ENCODE measurements around the gene EPB42. TPM values are rescaled to one million over a fixed set of nuclear protein-coding genes. Genes with fewer than 3 reads are reported as not detected.

EPB42 gene
- total RNA-seq, 1 experiment from 2014 or later: not detected

- TF ChIP-seq EGR1 (IDR thresholded peaks at IDR 0.05; ENCODE audit: low read depth): no peak
- no peak for TF ChIP-seq CBX3 (IDR thresholded peaks at IDR 0.05; ENCODE audit: low read depth)
- no peak for TF ChIP-seq ZBTB33 (IDR thresholded peaks at IDR 0.05; ENCODE audit: extremely low read depth, insufficient replicate concordance, low read length)
- no peak for TF ChIP-seq FOSL1 (IDR thresholded peaks at IDR 0.05; ENCODE audit: low read depth)
- no peak for TF ChIP-seq TCF7L2 (IDR thresholded peaks at IDR 0.05; ENCODE audit: borderline replicate concordance, extremely low read depth, insufficient read depth, insufficient read length)
- TF ChIP-seq SRF (IDR thresholded peaks at IDR 0.05; ENCODE audit: low read depth): no peak
- TF ChIP-seq YY1 (IDR thresholded peaks at IDR 0.05; ENCODE audit: extremely low read depth, insufficient replicate concordance, low read depth, low read length): no peak
- CTCF ChIA-PET: interaction anchor here (1.4 kb wide), 1 partner anchor 28 kb away, joined by 3 read pairs; no protein-coding TSS in a partner anchor
- Histone ChIP-seq H3K9me2 (ENCODE audit: insufficient read depth) (no peaks in the 10 kb centered on the region), H3K4me3 (replicated peaks in 1 of 2; ENCODE audit: low read depth in 1 of 2, low read length in 2 of 2) (no peak overlapping the region), H3K4me1 (ENCODE audit: control insufficient read depth in 1 of 2, insufficient read depth in 2 of 2, low read length in 2 of 2) (no peaks in the 10 kb centered on the region; a peak in 1 of 4 replicates), H3K27me3 (ENCODE audit: insufficient read depth, low read length) (0 out of 2 replicates have a peak, but pooled peaks cover 2% of the 10 kb centered on the region), H3K27ac (ENCODE audit: low read depth, low read length) (no peak overlapping the region), H3K4me2 (ENCODE audit: low read length) (no peak overlapping the region), H3K9me3 (ENCODE audit: control insufficient read depth in 1 of 2, insufficient read depth in 1 of 2, low read depth in 1 of 2, low read length in 2 of 2) (no peaks in the 10 kb centered on the region), H2AFZ (ENCODE audit: low read depth, low read length, poor library complexity, severe bottlenecking) (no peak overlapping the region), H3K36me3 (ENCODE audit: control insufficient read depth in 1 of 2, insufficient read depth in 2 of 2, low read length in 2 of 2) (no peaks in the 10 kb centered on the region), H3K9ac (ENCODE audit: low read length) (no peak overlapping the region), H3K79me2 (ENCODE audit: insufficient read depth, low read length) (no peaks in the 10 kb centered on the region), H4K20me1 (ENCODE audit: insufficient read depth) (no peaks in the 10 kb centered on the region)
- RAD21 ChIA-PET (ENCODE audit: low non-redundant PET in 1 of 2, low total read pairs in 2 of 2, uncharacterized antibody in 2 of 2, unreplicated experiment in 2 of 2): no interaction called here
- ATAC-seq (no peak), DNase-seq (ENCODE audit: low read depth, low spot score) (no peak)
- intact Hi-C loops (cut with micrococcal nuclease): no loop called here
- BruUV-seq (replicated peaks): no TSS peak
- POLR2A ChIA-PET: interaction anchor here (0.6 kb wide), 1 partner anchor 521 kb away, joined by 3 read pairs; no protein-coding TSS in a partner anchor
These were observed 32.9 kb upstream of the EPB42 start for GRCh38 chr15:43253431-43254403.

Data from HCT116 (cell line).